Colonic mucosa (tissue), 4 donors: ENCODE measurements around the gene PARD6B. TPM values are rescaled to one million over a fixed set of nuclear protein-coding genes. Genes with fewer than 3 reads are reported as not detected.

Source experiments
- DNase-seq: peaks from one replicate; pipeline ENCODE4 v3.0.0-alpha.2; 2020
- H3K27ac ChIP-seq: fragments of 200-600 bp; one replicate; pipeline ENCODE4 v1.8.0; 2021
- H3K27me3 ChIP-seq: fragments of 200-600 bp; one replicate; pipeline ENCODE4 v1.8.0; 2021
- H3K36me3 ChIP-seq: fragments of 200-600 bp; one replicate; pipeline ENCODE4 v1.8.0; 2021
- H3K4me1 ChIP-seq: fragments of 200-600 bp; one replicate; pipeline ENCODE4 v1.8.0; 2021; ENCODE audit warnings: mild to moderate bottlenecking
- H3K4me3 ChIP-seq: fragments of 200-600 bp; one replicate; pipeline ENCODE4 v1.8.0; 2021
- H3K9ac ChIP-seq, 2 donors: one replicate each; pipeline ENCODE4 v1.7.0; 2013; ENCODE audit warnings: control low read depth in 2 of 2, low read depth in 2 of 2, low read length in 2 of 2
- H3K9me3 ChIP-seq: fragments of 200-600 bp; one replicate; pipeline ENCODE4 v1.8.0; 2021
- intact Hi-C: fragments of 100-400 bp; cut with DNase I; formaldehyde crosslinking; loops from one replicate; pipeline ENCODE4 v1.14.1; 2022
- total RNA-seq, 2 donors: library from RNA; stranded (reverse); fragmentation: NEBNext Ultra II Directional in 1 of 2; extraction: Animal tissue kit (Norgen Biotek cat#: 25700) in 1 of 2; gene quantifications; one replicate each; pipeline ENCODE4 v1.2.1, GENCODE V29; 2021
- TF ChIP-seq, protein P1 (sequence below): fragments of 200-600 bp; IDR thresholded peaks from one replicate; pipeline ENCODE4 v1.8.0; 2022; ENCODE audit warnings: antibody characterized with exemption, mild to moderate bottlenecking
- donor health status: healthy.
- donor health status: DM: no; HTN: no; CAD: no.
- donor health status: DM: no; HTN: no; CAD: no.

The PARD6B gene
- total RNA-seq, 2 donors from 2014 or later = 16.6 to 35.6 TPM

DNA sequence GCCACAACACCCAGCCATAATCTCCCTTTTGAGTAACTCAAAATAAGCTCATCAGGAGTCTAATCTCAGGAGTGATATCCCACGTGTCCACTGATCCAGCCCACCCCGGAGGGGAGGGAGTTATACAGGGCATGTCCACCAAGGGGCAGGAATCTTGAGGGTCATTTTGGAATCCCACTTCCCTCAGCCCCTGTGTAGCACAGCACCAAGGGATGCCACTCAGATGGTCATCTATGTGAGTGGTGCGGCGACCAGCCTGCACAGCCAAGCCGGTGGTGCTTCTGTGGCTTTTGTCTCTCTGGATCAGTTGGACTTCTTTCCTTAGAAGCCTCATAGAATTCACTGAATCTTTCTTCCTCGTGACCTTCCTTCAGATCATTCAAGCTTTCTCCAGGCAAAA, 52.5 kb downstream of the PARD6B start:
- TF ChIP-seq, protein P1, sequence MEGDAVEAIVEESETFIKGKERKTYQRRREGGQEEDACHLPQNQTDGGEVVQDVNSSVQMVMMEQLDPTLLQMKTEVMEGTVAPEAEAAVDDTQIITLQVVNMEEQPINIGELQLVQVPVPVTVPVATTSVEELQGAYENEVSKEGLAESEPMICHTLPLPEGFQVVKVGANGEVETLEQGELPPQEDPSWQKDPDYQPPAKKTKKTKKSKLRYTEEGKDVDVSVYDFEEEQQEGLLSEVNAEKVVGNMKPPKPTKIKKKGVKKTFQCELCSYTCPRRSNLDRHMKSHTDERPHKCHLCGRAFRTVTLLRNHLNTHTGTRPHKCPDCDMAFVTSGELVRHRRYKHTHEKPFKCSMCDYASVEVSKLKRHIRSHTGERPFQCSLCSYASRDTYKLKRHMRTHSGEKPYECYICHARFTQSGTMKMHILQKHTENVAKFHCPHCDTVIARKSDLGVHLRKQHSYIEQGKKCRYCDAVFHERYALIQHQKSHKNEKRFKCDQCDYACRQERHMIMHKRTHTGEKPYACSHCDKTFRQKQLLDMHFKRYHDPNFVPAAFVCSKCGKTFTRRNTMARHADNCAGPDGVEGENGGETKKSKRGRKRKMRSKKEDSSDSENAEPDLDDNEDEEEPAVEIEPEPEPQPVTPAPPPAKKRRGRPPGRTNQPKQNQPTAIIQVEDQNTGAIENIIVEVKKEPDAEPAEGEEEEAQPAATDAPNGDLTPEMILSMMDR = no peak
- Histone ChIP-seq H3K9me3 (no peaks in the 10 kb centered on the region), H3K36me3 (no peaks in the 10 kb centered on the region), H3K27me3 (no peaks in the 10 kb centered on the region), H3K4me3 (no peak overlapping the region), H3K27ac (no peak overlapping the region), H3K4me1 (no peaks in the 10 kb centered on the region), H3K9ac (no peak overlapping the region)
- intact Hi-C loops = no loop called here
- no peak for DNase-seq

DNA sequence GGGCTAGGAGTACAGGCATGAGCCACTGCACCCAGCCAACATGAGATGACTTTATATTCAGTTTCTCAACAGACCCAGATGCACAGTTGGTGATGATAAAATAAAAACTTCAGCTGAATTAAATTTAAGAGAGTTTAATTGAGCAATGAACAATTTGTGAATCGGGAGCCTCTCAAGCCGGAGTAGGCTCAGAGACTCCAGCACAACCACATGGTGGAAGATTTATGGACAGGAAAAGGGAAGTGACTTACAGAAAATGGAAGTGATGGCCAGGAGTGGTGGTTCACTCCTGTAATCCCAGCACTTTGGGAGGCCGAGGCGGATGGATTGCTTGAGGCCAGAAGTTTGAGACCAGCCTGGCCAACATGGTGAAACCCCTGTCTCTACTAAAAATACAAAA, 53.1 kb downstream of the PARD6B start:
- no peak overlapping the region for H3K27ac ChIP-seq
- H3K9ac ChIP-seq = no peak overlapping the region
- H3K4me1 ChIP-seq = no peaks in the 10 kb centered on the region
- intact Hi-C loops = no loop called here
- TF ChIP-seq, protein P1 = no peak
- no peaks in the 10 kb centered on the region for H3K36me3 ChIP-seq
- no peaks in the 10 kb centered on the region for H3K27me3 ChIP-seq
- H3K4me3 ChIP-seq = no peak overlapping the region
- DNase-seq = no peak
- no peaks in the 10 kb centered on the region for H3K9me3 ChIP-seq

DNA sequence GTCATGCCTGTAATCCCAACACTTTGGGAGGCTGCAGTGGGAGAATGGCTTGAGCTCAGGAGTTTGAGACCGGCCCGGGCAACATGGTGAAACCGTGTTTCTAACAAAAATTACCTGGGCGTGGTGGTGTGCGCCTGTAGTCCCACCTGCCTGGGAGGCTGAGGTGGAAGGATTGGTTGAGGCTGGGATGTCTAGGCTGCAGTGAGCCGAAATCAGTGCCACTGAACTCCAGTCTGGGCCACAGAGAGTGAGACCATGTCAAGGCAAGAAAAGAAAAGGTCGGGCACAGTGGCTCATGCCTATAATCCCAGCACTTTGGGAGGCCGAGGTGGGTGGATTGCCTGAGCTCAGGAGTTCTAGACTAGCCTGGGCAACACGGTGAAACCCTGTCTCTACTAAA, 55.3 kb downstream of the PARD6B start:
- no peak overlapping the region for H3K27ac ChIP-seq
- no peaks in the 10 kb centered on the region for H3K36me3 ChIP-seq
- H3K4me3 ChIP-seq = no peak overlapping the region
- H3K27me3 ChIP-seq = no peaks in the 10 kb centered on the region
- no peak overlapping the region for H3K9ac ChIP-seq
- H3K9me3 ChIP-seq = no peaks in the 10 kb centered on the region
- no peak for DNase-seq
- TF ChIP-seq, protein P1 = no peak
- H3K4me1 ChIP-seq = peaks cover 4% of the 10 kb centered on the region
- intact Hi-C loops = no loop called here

DNA sequence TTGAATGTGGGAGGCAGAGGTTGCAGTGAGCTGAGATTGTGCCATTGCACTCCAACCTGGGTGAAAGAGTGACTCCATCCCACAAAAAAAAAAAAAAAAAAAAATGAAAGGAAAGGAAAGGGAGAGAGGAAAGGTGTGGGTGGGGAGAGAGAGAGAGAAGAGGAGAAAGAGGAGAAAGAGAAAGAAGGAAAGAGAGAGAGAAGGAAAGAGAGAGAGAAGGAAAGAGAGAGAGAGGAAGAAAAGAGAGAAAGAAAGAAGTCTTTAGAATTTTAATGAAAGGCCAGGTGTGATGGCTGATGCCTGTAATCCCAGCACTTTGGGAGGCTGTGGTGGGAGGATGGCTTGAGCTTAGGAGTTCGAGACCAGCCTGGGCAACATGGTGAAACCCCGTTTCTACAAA, 55.8 kb downstream of the PARD6B start:
- Histone ChIP-seq H3K27me3 (no peaks in the 10 kb centered on the region), H3K9me3 (no peaks in the 10 kb centered on the region), H3K36me3 (no peaks in the 10 kb centered on the region), H3K27ac (no peak overlapping the region), H3K9ac (no peak overlapping the region), H3K4me3 (no peak overlapping the region), H3K4me1 (peaks cover 4% of the 10 kb centered on the region)
- intact Hi-C loops = no loop called here
- no peak for DNase-seq
- TF ChIP-seq, protein P1 = no peak

DNA sequence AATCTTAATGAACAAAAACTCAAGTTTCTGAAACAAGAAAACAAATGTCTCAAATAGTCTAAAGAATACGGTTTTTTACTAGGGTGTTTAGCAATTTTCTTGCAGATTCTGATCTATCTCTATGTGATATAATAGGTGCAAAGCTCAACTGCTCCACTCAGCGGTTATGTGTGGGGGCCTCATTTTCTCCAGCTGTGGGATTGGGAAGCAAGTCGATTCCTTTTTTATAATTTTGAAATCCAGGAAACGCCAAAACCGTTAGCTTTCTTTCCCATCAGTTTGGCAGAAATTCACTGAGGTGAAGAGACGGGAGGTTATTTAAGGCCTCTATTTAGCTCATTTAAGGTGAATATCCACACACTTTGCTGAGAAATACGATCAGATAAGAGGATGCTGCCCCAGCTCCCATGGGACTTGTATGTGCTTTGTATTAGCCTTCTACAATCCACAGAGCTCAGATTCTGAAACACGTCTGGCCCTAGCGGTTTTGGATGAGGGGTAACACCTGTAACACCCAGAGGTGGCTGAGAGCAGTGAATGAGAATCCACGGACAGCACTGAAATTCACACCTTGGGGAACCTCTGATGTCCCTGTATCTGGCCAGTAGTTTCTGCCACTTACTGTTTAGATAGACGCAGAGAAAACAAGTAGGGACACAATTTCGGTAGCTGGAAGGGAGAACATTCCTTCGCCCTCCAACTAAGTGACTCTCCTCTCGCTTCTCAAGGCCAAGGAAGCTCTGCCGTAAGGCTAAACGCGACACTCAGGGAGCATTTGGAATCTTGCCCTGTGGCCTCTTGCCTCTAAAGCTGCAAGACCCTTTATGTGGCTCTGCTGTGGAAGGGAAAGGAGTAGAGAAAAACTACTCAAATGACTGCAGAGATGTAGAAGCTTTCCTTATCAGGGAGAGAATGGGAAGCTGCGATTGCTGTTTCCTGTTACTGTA, 56.9 kb downstream of the PARD6B start:
- peaks cover 4% of the 10 kb centered on the region for H3K4me1 ChIP-seq
- no peak overlapping the region for H3K4me3 ChIP-seq
- no peak overlapping the region for H3K27ac ChIP-seq
- TF ChIP-seq, protein P1 = no peak
- intact Hi-C loops = no loop called here
- no peaks in the 10 kb centered on the region for H3K27me3 ChIP-seq
- H3K36me3 ChIP-seq = no peaks in the 10 kb centered on the region
- H3K9me3 ChIP-seq = no peaks in the 10 kb centered on the region
- DNase-seq = no peak
- H3K9ac ChIP-seq = no peak overlapping the region
